Measurements from ENCODE around the gene NEURL1. TPM values are rescaled to one million over a fixed set of nuclear protein-coding genes. Genes with fewer than 3 reads are reported as not detected.
A peak's percentile ranks its signal among the peaks of the same experiment; 100 is the strongest.

Gene NEURL1
- total RNA-seq, 1 donor from 2014 or later, result 0.64 TPM

- DNase-seq, result peak; percentile 21
- intact Hi-C loops (cut with DNase I), result no loop called here
- no peaks in the 10 kb centered on the region for H3K27me3 ChIP-seq
- no peak overlapping the region for H3K27ac ChIP-seq
- no peak overlapping the region for H3K4me3 ChIP-seq
- H3K9me3 ChIP-seq, result no peaks in the 10 kb centered on the region
- H3K36me3 ChIP-seq, result no peaks in the 10 kb centered on the region
- ATAC-seq, result no peak
- TF ChIP-seq CTCF (IDR thresholded peaks at IDR 0.05), result no peak
- peaks cover 6% of the 10 kb centered on the region for H3K4me1 ChIP-seq
Measured at GRCh38 chr10:103541616-103542015, 48.1 kb downstream of the NEURL1 start.

- ATAC-seq, result peak; percentile 39
Measured at GRCh38 chr10:103542764-103543616, 49.5 kb downstream of the NEURL1 start.

GRCh38 chr10:103543617-103544525 lies 50.4 kb downstream of the NEURL1 start:
- no peak overlapping the region for H3K27ac ChIP-seq
- no peak overlapping the region for H3K4me3 ChIP-seq
- TF ChIP-seq CTCF (IDR thresholded peaks at IDR 0.05), result no peak
- DNase-seq, result peak; percentile 27
- peaks cover 6% of the 10 kb centered on the region for H3K4me1 ChIP-seq
- no peaks in the 10 kb centered on the region for H3K36me3 ChIP-seq
- no peak for ATAC-seq
- no peaks in the 10 kb centered on the region for H3K27me3 ChIP-seq
- intact Hi-C loops (cut with DNase I), result no loop called here
- no peaks in the 10 kb centered on the region for H3K9me3 ChIP-seq

More at GRCh38 chr10:103542764-103543616, 49.5 kb downstream of the NEURL1 start:
- Histone ChIP-seq H3K27me3 (no peaks in the 10 kb centered on the region), H3K4me1 (peaks cover 6% of the 10 kb centered on the region), H3K4me3 (peak overlapping the region; percentile 39), H3K27ac (no peak overlapping the region), H3K9me3 (no peaks in the 10 kb centered on the region), H3K36me3 (no peaks in the 10 kb centered on the region)
- intact Hi-C loops (cut with DNase I), result no loop called here
- TF ChIP-seq CTCF (IDR thresholded peaks at IDR 0.05), result peak; percentile 46
- DNase-seq, result peak; percentile 59

GRCh38 chr10:103544657-103545310 lies 51.3 kb downstream of the NEURL1 start:
- TF ChIP-seq CTCF (IDR thresholded peaks at IDR 0.05), result no peak
- Histone ChIP-seq H3K27ac (no peak overlapping the region), H3K4me1 (peaks cover 6% of the 10 kb centered on the region), H3K9me3 (no peaks in the 10 kb centered on the region), H3K27me3 (no peaks in the 10 kb centered on the region), H3K4me3 (no peak overlapping the region), H3K36me3 (no peaks in the 10 kb centered on the region)
- ATAC-seq, result no peak
- DNase-seq, result peak; percentile 31
- intact Hi-C loops (cut with DNase I), result no loop called here

GRCh38 chr10:103545366-103545765 lies 51.9 kb downstream of the NEURL1 start:
- no peak for TF ChIP-seq CTCF (IDR thresholded peaks at IDR 0.05)
- no peak overlapping the region for H3K27ac ChIP-seq
- intact Hi-C loops (cut with DNase I), result no loop called here
- ATAC-seq (no peak), DNase-seq (peak; percentile 54)
- H3K9me3 ChIP-seq, result no peaks in the 10 kb centered on the region
- H3K36me3 ChIP-seq, result no peaks in the 10 kb centered on the region
- no peak overlapping the region for H3K4me3 ChIP-seq
- no peaks in the 10 kb centered on the region for H3K27me3 ChIP-seq
- peaks cover 6% of the 10 kb centered on the region for H3K4me1 ChIP-seq

Measured in upper lobe of right lung (tissue), 1 donor.